Hematopoietic multipotent progenitor cell treated with erythropoietin and hydrocortisone succinate and interleukin-3 and kit ligand, for 15 days (in vitro differentiated cells): ENCODE results near the gene NGFR.
"Not testable (repeated sequence)": the region's sequence is repeated elsewhere in the genome, so short reads cannot be mapped to it uniquely, and the experiment has no call there.

Source experiments
- DNase-seq: peaks from one replicate; pipeline ENCODE4 v3.0.0-alpha.2; 2015; ENCODE audit warnings: low spot score

Gene NGFR

GRCh38 chr17:49496867-49497147 lies 1.7 kb downstream of the NGFR start:
- DNase-seq: no peak

DNA sequence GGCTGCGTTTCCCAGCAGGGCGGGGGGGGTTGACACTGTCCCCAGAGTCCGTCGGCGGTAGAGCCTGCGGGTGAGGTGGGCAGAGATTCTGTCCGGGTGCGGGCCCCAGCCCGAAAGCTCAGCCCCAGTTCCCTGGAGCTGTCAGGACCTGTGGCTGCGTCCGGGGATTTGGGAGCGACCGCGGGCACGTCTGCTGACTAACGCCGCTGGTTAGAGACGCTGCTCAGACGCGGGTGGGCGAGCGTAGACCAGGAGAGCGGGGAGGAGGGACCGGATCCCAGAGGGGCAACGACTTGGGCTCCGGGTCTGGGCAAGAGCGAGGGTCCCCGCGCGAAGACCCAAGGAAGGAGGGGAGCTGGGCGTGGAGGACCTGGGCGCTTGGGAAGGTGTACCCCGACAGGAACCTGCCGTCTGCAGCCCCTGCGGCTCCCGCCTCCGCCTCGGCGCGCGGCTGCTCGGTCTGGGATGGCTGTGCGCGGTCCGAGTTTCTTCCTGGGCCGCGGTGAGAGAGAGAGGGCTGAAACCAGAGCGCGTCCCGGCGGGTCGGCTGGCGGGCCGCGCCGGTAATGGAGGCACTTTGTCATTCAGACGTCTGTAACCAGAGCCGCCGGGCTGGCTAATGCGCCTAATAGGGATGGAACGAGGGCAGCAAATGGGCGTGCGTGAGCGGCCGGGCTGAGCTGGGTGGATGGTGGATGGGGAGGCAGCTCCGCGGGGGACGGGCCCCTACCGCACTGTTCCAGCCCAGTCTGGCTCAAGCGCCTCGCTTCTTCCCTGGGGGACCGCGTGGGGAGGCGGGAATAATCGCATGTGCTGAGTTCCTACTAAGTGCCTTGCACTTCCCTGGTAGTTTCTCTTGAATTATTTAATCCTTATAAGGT lies 2.3 kb downstream of the NGFR start:
- DNase-seq: no peak

GRCh38 chr17:49498029-49498615 lies 3.0 kb downstream of the NGFR start:
- no peak for DNase-seq

DNA sequence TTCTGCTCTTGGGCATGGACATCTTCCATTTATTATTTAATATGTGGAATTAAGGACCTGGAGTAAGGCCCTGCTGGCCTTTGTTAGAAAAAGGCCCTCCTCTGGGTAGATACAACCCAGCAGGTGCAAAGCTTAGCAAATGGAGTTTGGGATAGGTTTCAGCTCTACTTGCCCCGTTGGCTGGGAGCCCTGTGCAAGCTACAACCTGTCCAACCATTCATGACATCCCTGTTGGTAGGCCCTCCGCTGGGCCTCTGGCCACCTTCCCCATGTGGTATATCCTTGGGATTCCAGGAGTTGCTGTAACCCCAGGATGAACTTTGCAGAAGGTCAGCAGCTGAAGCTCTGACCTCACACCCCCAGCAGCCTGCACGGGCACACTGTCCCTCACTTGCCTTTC lies 6.4 kb downstream of the NGFR start:
- no peak for DNase-seq

DNA sequence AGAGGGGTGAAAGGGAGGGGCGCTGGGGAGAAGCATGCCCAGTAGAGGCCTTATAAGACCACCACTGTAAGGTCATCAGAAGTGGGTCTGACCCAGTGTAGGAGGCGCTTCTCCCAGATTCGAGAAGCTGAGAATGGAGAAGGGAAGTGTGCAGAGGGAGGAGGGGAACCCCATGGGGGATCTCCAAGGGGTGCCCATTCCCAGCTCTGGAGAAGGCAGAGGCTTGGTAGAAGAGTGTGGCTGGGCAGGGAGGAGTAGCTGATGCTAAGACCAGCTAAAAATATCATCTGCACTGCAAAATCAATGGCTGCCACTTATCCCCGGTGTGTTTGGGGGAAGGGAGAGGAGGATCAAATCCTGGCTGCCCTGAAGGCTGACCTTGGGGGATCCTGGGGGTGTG lies 7.2 kb downstream of the NGFR start:
- DNase-seq: no peak

- DNase-seq: not testable (repeated sequence)
Measured at GRCh38 chr17:49502680-49503079, 7.6 kb downstream of the NGFR start.

- DNase-seq: no peak
Measured at GRCh38 chr17:49504369-49504768, 9.3 kb downstream of the NGFR start.

DNA sequence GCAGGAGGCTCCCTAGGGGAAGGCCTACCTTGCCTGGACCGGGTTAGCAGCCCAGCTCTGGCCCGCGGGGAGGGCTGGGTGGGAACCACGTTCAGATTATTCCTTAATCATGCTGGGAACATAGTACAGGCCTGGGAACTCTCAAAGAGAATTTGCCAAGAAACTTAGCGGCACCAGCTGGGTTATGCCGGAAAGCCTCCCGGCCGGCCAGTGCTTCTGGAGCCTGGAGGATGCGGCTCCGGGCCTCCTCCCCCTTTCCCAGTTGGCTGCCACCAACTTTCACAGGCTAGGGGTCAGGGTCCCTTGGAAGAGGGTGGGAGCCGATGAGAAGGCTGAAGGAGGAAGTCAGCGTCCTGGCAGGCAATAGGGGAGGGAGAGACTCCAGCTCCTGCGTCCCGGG lies 10.8 kb downstream of the NGFR start:
- DNase-seq: no peak

DNA sequence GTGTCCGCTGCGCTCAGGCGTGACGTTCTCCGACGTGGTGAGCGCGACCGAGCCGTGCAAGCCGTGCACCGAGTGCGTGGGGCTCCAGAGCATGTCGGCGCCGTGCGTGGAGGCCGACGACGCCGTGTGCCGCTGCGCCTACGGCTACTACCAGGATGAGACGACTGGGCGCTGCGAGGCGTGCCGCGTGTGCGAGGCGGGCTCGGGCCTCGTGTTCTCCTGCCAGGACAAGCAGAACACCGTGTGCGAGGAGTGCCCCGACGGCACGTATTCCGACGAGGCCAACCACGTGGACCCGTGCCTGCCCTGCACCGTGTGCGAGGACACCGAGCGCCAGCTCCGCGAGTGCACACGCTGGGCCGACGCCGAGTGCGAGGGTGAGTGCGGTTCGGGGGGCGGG lies 11.2 kb downstream of the NGFR start:
- DNase-seq: no peak

- DNase-seq: no peak
Measured at GRCh38 chr17:49508061-49508865, 13.2 kb downstream of the NGFR start.

DNA sequence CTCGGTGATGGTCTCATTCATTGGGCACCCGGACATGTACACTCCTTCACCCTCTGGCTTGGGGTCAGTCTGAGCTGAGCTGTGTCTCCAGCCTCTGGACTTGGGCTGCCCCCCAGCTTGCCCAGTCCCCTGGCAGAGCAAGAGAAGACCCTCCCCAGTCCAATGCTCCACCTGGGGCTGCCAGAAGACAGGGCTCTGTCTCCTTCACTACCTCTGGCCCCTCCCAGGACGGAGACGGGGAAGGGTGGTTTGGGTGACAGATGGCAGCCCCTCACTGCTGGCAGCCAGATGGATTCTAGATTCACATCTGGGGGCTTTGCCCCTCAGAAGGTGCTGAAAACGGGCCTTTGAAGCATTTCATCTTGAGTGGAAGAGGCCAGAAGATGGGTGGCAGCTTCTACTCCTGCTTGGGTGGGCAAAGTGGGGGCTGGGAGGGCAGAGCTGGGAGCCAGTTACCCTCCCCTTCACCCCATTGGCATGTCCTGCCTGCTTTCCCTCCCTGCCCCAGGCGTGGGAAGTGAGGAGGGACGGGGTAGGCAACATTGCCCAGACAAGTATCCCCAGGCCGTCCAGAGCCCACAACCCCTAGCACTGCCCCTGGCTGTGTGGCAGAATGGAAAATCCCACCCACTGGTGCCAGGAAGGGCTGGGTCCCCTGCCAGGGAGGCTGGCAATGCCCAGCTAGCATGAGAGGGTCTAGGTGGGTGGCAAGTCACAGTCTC lies 13.9 kb downstream of the NGFR start:
- no peak for DNase-seq

GRCh38 chr17:49509588-49509917 lies 14.5 kb downstream of the NGFR start:
- no peak for DNase-seq

DNA sequence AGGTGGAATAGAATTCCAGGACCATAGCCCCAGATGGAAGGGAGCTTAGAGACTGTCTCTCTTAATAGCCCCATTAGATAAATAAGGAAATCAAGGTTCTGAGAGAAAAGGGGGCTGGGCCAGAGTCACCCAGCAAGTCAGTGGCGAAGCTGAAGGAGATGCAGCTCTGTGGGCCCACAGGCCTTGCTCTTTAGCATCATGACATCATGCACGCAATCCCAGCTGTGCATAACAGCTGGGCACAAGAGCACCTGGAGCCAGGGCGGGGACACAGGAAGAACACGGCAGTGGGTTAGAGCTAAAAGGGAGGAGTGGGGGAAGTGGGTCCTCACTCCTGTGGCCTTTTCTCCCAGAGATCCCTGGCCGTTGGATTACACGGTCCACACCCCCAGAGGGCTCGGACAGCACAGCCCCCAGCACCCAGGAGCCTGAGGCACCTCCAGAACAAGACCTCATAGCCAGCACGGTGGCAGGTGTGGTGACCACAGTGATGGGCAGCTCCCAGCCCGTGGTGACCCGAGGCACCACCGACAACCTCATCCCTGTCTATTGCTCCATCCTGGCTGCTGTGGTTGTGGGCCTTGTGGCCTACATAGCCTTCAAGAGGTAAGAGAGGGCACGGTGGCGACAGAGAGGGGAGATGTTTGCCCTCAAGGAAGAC lies 15.1 kb downstream of the NGFR start:
- DNase-seq: no peak

- DNase-seq: no peak
Measured at GRCh38 chr17:49510720-49511110, 15.6 kb downstream of the NGFR start.

GRCh38 chr17:49511810-49512209 lies 16.7 kb downstream of the NGFR start:
- DNase-seq: no peak

- DNase-seq: no peak
Measured at GRCh38 chr17:49512296-49513043, 17.4 kb downstream of the NGFR start.

DNA sequence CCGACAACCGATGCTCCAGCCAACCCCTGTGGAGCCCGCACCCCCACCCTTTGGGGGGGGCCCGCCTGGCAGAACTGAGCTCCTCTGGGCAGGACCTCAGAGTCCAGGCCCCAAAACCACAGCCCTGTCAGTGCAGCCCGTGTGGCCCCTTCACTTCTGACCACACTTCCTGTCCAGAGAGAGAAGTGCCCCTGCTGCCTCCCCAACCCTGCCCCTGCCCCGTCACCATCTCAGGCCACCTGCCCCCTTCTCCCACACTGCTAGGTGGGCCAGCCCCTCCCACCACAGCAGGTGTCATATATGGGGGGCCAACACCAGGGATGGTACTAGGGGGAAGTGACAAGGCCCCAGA lies 17.9 kb downstream of the NGFR start:
- DNase-seq: no peak

DNA sequence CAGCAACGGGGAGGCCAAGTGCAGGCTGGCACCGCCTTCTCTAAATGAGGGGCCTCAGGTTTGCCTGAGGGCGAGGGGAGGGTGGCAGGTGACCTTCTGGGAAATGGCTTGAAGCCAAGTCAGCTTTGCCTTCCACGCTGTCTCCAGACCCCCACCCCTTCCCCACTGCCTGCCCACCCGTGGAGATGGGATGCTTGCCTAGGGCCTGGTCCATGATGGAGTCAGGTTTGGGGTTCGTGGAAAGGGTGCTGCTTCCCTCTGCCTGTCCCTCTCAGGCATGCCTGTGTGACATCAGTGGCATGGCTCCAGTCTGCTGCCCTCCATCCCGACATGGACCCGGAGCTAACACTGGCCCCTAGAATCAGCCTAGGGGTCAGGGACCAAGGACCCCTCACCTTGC lies 18.5 kb downstream of the NGFR start:
- no peak for DNase-seq

DNA sequence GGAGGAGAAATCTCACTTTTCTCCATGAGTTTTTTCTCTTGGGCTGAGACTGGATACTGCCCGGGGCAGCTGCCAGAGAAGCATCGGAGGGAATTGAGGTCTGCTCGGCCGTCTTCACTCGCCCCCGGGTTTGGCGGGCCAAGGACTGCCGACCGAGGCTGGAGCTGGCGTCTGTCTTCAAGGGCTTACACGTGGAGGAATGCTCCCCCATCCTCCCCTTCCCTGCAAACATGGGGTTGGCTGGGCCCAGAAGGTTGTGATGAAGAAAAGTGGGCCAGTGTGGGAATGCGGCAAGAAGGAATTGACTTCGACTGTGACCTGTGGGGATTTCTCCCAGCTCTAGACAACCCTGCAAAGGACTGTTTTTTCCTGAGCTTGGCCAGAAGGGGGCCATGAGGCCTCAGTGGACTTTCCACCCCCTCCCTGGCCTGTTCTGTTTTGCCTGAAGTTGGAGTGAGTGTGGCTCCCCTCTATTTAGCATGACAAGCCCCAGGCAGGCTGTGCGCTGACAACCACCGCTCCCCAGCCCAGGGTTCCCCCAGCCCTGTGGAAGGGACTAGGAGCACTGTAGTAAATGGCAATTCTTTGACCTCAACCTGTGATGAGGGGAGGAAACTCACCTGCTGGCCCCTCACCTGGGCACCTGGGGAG lies 19.1 kb downstream of the NGFR start:
- DNase-seq: no peak

GRCh38 chr17:49515196-49515770 lies 20.2 kb downstream of the NGFR start:
- no peak for DNase-seq

DNA sequence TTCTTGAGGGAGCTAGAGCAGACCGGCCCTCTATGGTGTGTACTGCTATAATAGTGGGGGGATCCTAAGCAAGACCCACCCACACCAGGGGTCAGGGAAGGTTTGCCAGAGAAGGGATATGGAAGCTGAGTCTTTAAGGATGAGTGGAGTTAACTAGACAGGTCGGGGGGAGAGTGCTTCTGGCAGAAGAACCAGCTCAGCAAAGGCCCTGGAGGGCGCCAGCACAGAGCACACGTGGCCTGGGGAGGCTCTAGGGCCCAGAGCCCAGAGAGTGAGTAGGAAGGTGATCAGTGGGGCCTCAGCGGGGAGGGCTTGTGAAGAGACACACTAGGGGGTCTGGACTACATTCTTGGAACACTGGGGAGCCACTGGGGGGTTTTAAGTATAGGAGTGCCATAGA lies 21.1 kb downstream of the NGFR start:
- DNase-seq: no peak
